IPS-20b (cell line): Measurements from ENCODE around the gene ZNF232.
"Not testable (repeated sequence)": the region's sequence is repeated elsewhere in the genome, so short reads cannot be mapped to it uniquely, and the experiment has no call there.

Source experiments
- H3K27ac ChIP-seq: one replicate; pipeline ENCODE4 v1.5.1; 2013; ENCODE audit warnings: low read length
- H3K27me3 ChIP-seq: 2 replicates; pipeline ENCODE4 v1.6.1; 2013; ENCODE audit warnings: mild to moderate bottlenecking, low read length, inconsistent platforms; ENCODE audit not compliant: insufficient read depth
- H3K36me3 ChIP-seq: 2 replicates; pipeline ENCODE4 v1.6.1; 2013; ENCODE audit warnings: low read depth, mild to moderate bottlenecking, inconsistent platforms, low read length, moderate library complexity; ENCODE audit not compliant: insufficient read depth
- H3K4me1 ChIP-seq: 2 replicates; pipeline ENCODE4 v1.6.1; 2013; ENCODE audit warnings: mild to moderate bottlenecking, control low read depth, inconsistent platforms, low read length, moderate library complexity; ENCODE audit not compliant: insufficient read depth
- H3K4me3 ChIP-seq: 2 replicates; pipeline ENCODE4 v1.5.1; 2013; ENCODE audit warnings: mild to moderate bottlenecking, low read length, inconsistent platforms
- H3K9ac ChIP-seq: 2 replicates; pipeline ENCODE4 v1.6.1; 2013; ENCODE audit warnings: low read depth, mild to moderate bottlenecking, inconsistent platforms, low read length, moderate library complexity
- H3K9me3 ChIP-seq: 2 replicates; pipeline ENCODE4 v1.6.1; 2013; ENCODE audit warnings: mild to moderate bottlenecking, low read depth, low read length, inconsistent platforms; ENCODE audit not compliant: insufficient read depth

ZNF232 gene

GRCh38 chr17:5078106-5079028 lies 33.3 kb downstream of the ZNF232 start, which contains the start of gene ZFP3:
ZFP3 (plus strand) TSS chr17:5078467; CDS start chr17:5091505, 13,038 bp downstream.
- H3K36me3 ChIP-seq = no peaks in the 10 kb centered on the region
- H3K4me1 ChIP-seq = no peaks in the 10 kb centered on the region; the same call in 1 of the 2 replicates
- no peak within 1 kb of the TSS for H3K27ac ChIP-seq
- no peaks in the 10 kb centered on the region; the same call in 1 of the 2 replicates for H3K27me3 ChIP-seq
- no peak within 1 kb of the TSS for H3K9ac ChIP-seq
- no peak within 1 kb of the TSS; the same call in 1 of the 2 replicates for H3K4me3 ChIP-seq
- H3K9me3 ChIP-seq = no peaks in the 10 kb centered on the region

DNA sequence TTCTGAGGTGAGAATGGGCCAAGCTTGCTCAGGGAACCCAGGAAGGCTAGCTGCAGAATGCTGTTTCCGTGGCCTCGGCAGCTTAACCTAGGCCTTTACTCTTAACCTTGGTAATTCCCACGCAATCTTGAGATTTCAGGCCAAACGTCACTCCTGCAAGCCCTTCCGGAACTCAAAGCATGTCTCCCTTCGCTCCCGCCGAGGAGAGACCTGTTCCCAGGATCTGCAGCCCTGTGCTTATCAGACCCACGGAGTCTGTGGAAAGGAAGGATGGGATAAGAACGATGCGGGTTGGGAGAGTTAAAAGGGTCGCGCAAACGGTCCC lies 33.9 kb downstream of the ZNF232 start:
- no peak overlapping the region for H3K4me3 ChIP-seq
- no peak overlapping the region for H3K9ac ChIP-seq
- H3K27me3 ChIP-seq = no peaks in the 10 kb centered on the region; the same call in 1 of the 2 replicates
- no peaks in the 10 kb centered on the region for H3K9me3 ChIP-seq
- H3K4me1 ChIP-seq = no peaks in the 10 kb centered on the region; the same call in 1 of the 2 replicates
- H3K36me3 ChIP-seq = no peaks in the 10 kb centered on the region
- H3K27ac ChIP-seq = no peak overlapping the region

GRCh38 chr17:5077275-5077674 lies 34.4 kb downstream of the ZNF232 start:
- not testable (repeated sequence) for H3K4me3 ChIP-seq, H3K27ac ChIP-seq, H3K9ac ChIP-seq, H3K4me1 ChIP-seq, H3K9me3 ChIP-seq, H3K36me3 ChIP-seq, H3K27me3 ChIP-seq

DNA sequence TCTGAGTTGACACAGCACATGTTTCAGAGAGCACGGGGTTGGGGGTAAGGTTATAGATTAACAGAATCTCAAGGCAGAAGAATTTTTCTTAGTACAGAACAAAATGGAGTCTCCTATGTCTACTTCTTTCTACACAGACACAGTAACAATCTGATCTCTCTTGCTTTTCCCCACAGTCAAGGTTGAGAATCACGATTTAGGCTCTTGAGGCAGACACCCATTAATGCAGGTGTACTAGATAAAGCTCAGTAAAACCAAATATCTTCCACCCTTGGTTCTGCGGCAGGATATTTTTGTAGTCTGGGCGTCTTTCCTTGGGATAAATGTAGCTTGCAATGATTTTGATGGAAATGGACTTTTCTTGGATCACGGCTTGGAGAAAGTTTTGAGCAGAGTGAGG lies 36.2 kb downstream of the ZNF232 start:
- H3K36me3 ChIP-seq, H3K27ac ChIP-seq: not testable (repeated sequence)

GRCh38 chr17:5069724-5070123 lies 42.0 kb downstream of the ZNF232 start:
- H3K9me3 ChIP-seq = no peaks in the 10 kb centered on the region
- no peak overlapping the region for H3K27ac ChIP-seq
- H3K4me1 ChIP-seq = no peaks in the 10 kb centered on the region
- no peak overlapping the region for H3K4me3 ChIP-seq
- H3K27me3 ChIP-seq = no peaks in the 10 kb centered on the region
- H3K36me3 ChIP-seq = no peaks in the 10 kb centered on the region
- H3K9ac ChIP-seq = no peak overlapping the region

More for the DNA sequence above, 36.2 kb downstream of the ZNF232 start:
- not testable (repeated sequence) for H3K4me3 ChIP-seq, H3K9ac ChIP-seq, H3K9me3 ChIP-seq, H3K27me3 ChIP-seq, H3K4me1 ChIP-seq

DNA sequence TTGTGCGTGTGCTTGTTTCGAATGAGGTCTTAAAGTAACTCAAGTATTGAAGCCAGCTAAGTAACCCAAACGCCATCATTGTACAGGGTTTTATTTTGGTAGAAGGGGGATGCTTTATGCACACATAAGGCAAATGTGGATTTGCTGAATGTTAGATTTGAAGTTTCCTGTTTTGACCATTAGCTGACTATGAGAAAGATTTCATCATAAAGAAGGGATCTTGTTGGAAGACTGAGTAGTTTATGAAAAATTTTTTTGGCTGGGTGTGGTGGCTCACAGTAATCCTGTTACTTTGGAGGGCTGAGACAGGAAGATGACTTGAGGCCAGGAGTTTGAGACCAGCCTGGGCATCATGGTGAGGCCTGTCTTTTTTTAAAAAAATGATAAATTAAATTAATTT lies 43.4 kb downstream of the ZNF232 start:
- Histone ChIP-seq H3K9me3 (no peaks in the 10 kb centered on the region), H3K4me1 (no peaks in the 10 kb centered on the region), H3K4me3 (no peak overlapping the region), H3K9ac (no peak overlapping the region), H3K27ac (no peak overlapping the region), H3K36me3 (no peaks in the 10 kb centered on the region), H3K27me3 (no peaks in the 10 kb centered on the region)

DNA sequence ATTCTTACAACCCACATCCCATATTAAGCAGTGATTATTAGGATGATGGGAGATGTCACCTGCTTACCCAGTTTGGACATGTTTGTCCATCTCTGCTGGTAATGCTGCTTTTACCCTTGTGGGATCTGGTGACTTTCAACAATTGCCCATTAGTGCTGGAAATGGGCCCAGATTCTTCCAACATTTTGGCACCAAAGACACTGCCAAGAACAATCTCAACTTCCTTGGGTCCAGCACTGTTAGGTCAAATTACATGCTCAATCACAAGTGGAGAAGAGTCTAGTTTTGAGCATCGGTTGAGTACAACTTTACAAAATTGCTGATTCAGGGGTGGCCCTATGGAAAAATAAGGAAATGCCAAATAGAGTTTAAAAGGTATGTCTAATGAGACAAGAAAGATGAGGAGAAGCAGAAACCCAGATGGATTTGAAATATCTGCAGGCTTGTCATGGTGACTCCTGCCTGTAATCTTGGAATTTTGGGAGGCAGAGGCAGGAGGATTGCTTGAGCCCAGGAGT lies 46.4 kb downstream of the ZNF232 start:
- H3K4me1 ChIP-seq = no peaks in the 10 kb centered on the region
- H3K36me3 ChIP-seq = no peaks in the 10 kb centered on the region
- H3K9me3 ChIP-seq = no peaks in the 10 kb centered on the region
- H3K4me3 ChIP-seq = no peak overlapping the region
- no peak overlapping the region for H3K9ac ChIP-seq
- no peaks in the 10 kb centered on the region for H3K27me3 ChIP-seq
- no peak overlapping the region for H3K27ac ChIP-seq
